Astrocyte (in vitro differentiated cells and primary cell): ENCODE data around the gene CHMP1A.

Experiments used
- CTCF ChIP-seq: IDR thresholded peaks from 2 replicates; pipeline ENCODE4 v1.5.1; 2011; ENCODE audit warnings: low read depth, mild to moderate bottlenecking, inconsistent platforms, low read length, moderate library complexity; ENCODE audit not compliant: insufficient read depth
- EZH2 ChIP-seq: IDR thresholded peaks from 2 replicates; pipeline ENCODE4 v1.6.1; 2012; ENCODE audit warnings: mild to moderate bottlenecking, low read length, inconsistent platforms; ENCODE audit not compliant: insufficient read depth

GRCh38 chr16:89636663-89637062 lies 20.8 kb downstream of the CHMP1A start:
- TF ChIP-seq EZH2 (no peak), CTCF (no peak)
